ENCODE measurements around the gene SASH1.

Gene SASH1

GRCh38 chr6:148520109-148520841 lies 177.6 kb downstream of the SASH1 start:
- no peak for DNase-seq (ENCODE audit: low read depth, low spot score)

GRCh38 chr6:148521158-148521557 lies 178.5 kb downstream of the SASH1 start:
- peak; percentile 18 for DNase-seq (ENCODE audit: low read depth, low spot score)

- peak; percentile 13 for DNase-seq (ENCODE audit: low read depth, low spot score)
Observed at GRCh38 chr6:148521586-148521985, 178.9 kb downstream of the SASH1 start.

- peak; percentile 44 for DNase-seq (ENCODE audit: low read depth, low spot score)
Observed at GRCh38 chr6:148523048-148523447, 180.4 kb downstream of the SASH1 start.

- DNase-seq (ENCODE audit: low read depth, low spot score), result peak; percentile 34
Observed at GRCh38 chr6:148523551-148523950, 180.9 kb downstream of the SASH1 start.

- peak; percentile 80 for DNase-seq (ENCODE audit: low read depth, low spot score)
Observed at GRCh38 chr6:148524471-148524882, 181.8 kb downstream of the SASH1 start.

GRCh38 chr6:148524976-148525375 lies 182.3 kb downstream of the SASH1 start:
- peak; percentile 80 for DNase-seq (ENCODE audit: low read depth, low spot score)

- DNase-seq (ENCODE audit: low read depth, low spot score), result peak; percentile 71
Observed at GRCh38 chr6:148525453-148525852, 182.8 kb downstream of the SASH1 start.

- DNase-seq (ENCODE audit: low read depth, low spot score), result no peak
Observed at GRCh38 chr6:148526145-148526544, 183.5 kb downstream of the SASH1 start.

- DNase-seq (ENCODE audit: low read depth, low spot score), result peak; percentile 40
Observed at GRCh38 chr6:148528292-148528691, 185.7 kb downstream of the SASH1 start.

- no peak for DNase-seq (ENCODE audit: low read depth, low spot score)
Observed at GRCh38 chr6:148529010-148529409, 186.4 kb downstream of the SASH1 start.

GRCh38 chr6:148530394-148530953 lies 187.8 kb downstream of the SASH1 start:
- DNase-seq (ENCODE audit: low read depth, low spot score), result peak; percentile 79

GRCh38 chr6:148530976-148531375 lies 188.3 kb downstream of the SASH1 start:
- peak; percentile 23 for DNase-seq (ENCODE audit: low read depth, low spot score)

- DNase-seq (ENCODE audit: low read depth, low spot score), result no peak
Observed at GRCh38 chr6:148532698-148533097, 190.1 kb downstream of the SASH1 start.

- DNase-seq (ENCODE audit: low read depth, low spot score), result no peak
Observed at GRCh38 chr6:148533309-148534107, 190.9 kb downstream of the SASH1 start.

- no peak for DNase-seq (ENCODE audit: low read depth, low spot score)
Observed at GRCh38 chr6:148534871-148535270, 192.2 kb downstream of the SASH1 start.

GRCh38 chr6:148535381-148535780 lies 192.7 kb downstream of the SASH1 start:
- no peak for DNase-seq (ENCODE audit: low read depth, low spot score)

- DNase-seq (ENCODE audit: low read depth, low spot score), result peak; percentile 34
Observed at GRCh38 chr6:148535976-148536375, 193.3 kb downstream of the SASH1 start.

- peak; percentile 76 for DNase-seq (ENCODE audit: low read depth, low spot score)
Observed at GRCh38 chr6:148538261-148539190, 195.9 kb downstream of the SASH1 start.

GRCh38 chr6:148543540-148543939 lies 200.9 kb downstream of the SASH1 start:
- DNase-seq (ENCODE audit: low read depth, low spot score), result no peak

- DNase-seq (ENCODE audit: low read depth, low spot score), result no peak
Observed at GRCh38 chr6:148544421-148544820, 201.8 kb downstream of the SASH1 start.

All from astrocyte of the hippocampus (primary cell).